Measurements from ENCODE around the gene STMP1.

STMP1 gene

GRCh38 chr7:135697276-135698049, 35.1 kb downstream of the STMP1 start:
- DNase-seq (ENCODE audit: low spot score): no peak

DNA sequence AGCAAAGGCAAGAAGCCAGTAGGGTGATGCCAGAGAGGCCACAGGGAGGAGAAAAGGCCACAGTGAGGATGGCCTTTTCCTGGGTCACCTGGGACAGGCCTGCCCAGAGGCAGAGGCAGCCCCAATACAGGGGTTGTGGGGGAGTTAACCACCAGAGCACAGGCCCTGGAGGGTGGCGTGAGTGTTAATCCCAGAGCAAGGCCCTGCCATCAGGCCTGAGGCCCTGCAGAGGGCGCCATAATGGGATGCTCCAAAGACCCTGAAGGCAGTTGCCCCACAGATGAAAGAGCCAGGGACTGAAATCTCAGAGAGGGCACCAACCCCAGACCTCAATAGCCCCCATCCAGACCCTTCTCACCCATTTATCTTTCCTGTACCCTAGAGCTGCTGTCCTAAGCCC, 41.8 kb downstream of the STMP1 start:
- no peak for DNase-seq (ENCODE audit: low spot score)

- no peak for DNase-seq (ENCODE audit: low spot score)
These were observed 42.4 kb downstream of the STMP1 start for GRCh38 chr7:135704698-135705097.

GRCh38 chr7:135706038-135706742, 43.9 kb downstream of the STMP1 start:
- DNase-seq (ENCODE audit: low spot score): no peak

- DNase-seq (ENCODE audit: low spot score): no peak
These were observed 44.7 kb downstream of the STMP1 start for GRCh38 chr7:135706858-135707569.

GRCh38 chr7:135707570-135707966, 45.3 kb downstream of the STMP1 start:
- no peak for DNase-seq (ENCODE audit: low spot score)

DNA sequence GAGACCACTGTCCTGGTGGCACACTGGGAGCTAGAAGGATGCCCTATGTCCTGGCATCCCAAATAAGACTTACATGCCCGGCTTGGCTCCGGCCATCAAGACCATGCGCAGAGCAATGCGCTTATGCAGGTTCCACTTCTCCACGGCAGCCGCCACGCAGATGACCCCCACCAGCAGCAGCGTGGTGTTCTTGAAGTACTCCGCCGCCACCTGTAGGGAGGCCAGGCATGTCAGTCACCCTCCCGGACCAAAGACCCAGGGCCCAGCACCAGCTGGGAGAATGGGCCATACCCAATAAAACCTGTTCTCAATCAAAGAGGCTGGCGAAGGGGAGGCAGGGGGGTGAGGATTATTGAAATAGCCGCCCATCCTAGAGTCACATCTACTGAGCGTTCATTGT, 45.7 kb downstream of the STMP1 start:
- DNase-seq (ENCODE audit: low spot score): no peak

DNA sequence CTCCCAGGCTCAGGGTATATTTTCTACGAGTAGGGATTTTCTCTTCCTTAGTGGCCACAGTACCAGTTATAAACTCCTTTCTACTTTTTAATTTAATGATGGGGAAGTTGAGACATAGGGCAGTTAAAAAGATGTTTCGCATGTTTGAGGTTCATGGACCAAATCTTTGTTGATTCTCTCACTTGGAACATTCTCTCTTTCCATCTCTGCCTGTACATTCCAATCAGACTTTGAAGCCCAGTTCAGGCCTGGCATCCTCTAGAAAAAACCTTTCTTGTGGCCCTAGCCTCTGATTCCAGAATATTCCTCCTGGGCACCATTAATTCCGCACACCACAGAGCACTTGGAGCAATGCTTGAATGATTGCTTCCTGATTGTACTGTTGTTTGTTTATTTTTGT, 47.2 kb downstream of the STMP1 start:
- no peak for DNase-seq (ENCODE audit: low spot score)

GRCh38 chr7:135710417-135711138, 48.3 kb downstream of the STMP1 start:
- DNase-seq (ENCODE audit: low spot score): no peak

GRCh38 chr7:135711139-135711469, 48.8 kb downstream of the STMP1 start:
- DNase-seq (ENCODE audit: low spot score): no peak

DNA sequence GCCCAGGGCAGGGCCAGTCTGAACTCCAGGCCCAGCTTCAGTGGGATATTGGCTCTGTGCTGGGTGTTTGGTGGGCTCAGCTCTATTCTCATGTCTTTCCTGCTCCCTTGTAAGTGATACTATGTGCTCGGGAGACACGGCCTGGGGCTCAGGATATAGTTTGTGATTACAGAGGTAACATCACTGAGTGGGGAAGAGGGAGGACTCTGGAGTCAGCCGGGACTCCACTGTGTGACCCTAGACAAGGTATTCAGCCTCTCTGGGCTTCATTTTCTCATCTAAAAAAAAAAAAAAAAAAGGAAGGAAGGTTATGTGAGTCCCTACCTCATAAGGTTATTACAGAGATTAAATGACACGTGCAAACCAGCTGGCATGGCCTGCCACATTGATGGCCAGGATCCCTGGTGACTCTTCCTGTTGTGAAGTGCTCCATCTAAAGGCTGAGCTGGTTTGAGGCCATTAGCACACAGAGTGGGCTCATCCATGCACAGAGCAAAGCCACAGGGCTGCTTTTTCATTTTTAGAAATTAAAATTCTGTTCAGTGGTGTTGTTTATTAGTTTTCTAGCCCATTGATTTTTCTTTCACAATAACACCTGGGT, 50.0 kb downstream of the STMP1 start:
- no peak for DNase-seq (ENCODE audit: low spot score)

DNA sequence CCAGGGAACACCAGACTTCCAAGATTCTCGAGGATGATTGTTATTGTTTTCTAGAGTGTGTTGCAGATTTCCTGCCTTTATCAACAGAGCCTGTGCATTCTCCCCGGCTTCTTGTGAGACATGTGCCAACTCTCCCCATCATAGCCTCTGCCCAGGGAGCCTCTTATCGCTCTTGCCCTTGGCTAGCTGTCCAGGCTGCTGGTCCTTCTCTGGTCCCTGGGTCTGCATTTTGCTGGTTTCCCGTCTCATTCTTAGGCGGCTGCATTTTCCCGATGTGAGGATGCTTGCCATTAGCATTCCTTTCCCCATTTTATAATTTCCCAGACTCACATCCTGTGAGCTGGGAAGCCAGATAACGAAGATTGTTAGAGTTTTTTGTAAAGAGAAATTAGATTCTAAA, 50.5 kb downstream of the STMP1 start:
- DNase-seq (ENCODE audit: low spot score): no peak

- DNase-seq (ENCODE audit: low spot score): no peak
These were observed 51.6 kb downstream of the STMP1 start for GRCh38 chr7:135713836-135714470.

- no peak for DNase-seq (ENCODE audit: low spot score)
These were observed 52.3 kb downstream of the STMP1 start for GRCh38 chr7:135714534-135715009.

DNA sequence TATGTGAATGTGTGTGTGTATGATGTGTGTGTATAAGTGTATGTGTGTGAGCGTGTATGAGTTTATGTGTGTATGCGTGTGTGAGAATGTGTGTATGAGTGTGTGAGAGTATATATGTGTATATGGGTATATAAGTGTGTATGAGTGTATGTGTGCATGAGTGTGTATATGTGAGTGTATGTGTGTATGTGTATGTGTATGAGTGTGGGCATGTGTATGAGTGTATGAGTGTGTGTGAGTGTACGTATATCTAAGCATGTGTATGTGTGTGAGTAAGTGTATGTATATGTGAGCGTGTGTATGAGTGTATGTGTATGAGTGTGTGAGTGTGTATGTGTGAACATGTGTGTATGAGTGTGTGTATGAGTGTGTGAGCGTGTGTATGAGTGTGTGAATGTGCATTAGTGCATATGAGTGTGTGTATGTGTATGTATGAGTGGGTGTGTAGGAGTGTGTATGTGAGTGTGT, 52.8 kb downstream of the STMP1 start:
- no peak for DNase-seq (ENCODE audit: low spot score)

- no peak for DNase-seq (ENCODE audit: low spot score)
These were observed 53.4 kb downstream of the STMP1 start for GRCh38 chr7:135715673-135716072.

DNA sequence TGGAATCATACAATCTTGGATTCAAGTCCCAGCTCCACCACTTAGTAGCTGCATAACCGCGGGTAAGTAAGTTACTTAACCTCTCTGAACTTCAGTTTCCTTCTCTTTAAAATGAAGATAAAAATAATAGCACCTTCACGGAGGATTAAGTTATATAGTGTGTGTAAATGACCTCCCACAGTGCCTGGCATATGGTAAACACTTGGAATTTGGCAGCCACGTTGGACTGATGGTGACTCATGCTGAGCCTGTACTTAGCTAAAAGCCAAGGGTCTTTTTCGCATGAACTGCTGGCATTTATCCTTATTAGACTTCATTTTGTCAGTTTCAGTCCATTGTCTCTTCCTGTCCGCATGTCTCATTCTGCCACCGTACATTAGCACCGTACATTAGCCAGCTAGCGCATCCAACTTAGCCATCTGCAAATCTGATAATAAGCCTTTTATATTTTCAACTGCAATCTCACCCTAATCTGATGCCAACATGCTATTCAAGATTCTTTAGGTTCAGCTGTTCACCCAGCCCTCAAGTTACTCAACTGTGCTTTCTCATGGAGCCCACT, 54.4 kb downstream of the STMP1 start:
- no peak for DNase-seq (ENCODE audit: low spot score)

DNA sequence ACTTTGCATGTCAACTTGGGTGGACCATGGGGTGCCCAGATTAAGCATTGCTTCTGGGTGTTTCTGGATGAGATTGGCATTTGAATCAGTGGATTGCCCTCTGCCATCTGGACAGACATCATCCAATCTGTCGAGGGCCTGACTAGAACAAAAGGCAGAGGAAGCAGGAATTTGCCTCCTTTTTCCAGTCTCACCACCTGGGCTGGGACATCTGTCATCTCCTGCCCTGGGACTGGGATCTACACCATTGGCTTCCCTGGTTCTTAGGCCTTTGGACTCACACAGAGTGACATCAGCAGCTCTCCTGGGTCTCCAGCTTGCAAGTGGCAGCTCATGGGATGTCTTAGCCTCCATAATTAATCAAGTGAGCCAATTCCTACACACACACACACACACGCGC, 55.4 kb downstream of the STMP1 start:
- DNase-seq (ENCODE audit: low spot score): no peak

DNA sequence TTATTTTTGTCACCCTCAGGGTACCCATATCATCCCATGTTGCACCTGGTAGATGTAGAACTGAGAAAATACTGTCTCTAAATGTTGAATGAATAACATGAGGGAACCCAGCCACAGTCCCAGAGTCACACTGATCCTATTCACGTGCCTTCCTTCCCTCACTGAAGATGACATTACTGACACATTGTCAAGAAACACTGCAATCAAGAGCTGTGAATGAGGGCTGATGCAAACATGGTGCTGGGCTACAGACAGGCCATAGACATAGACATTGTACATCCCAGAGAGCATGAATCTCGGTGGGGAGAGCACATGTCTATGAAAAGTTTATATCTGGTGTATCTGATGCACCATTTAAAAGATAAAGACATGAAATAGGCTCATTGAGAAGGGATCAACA, 55.9 kb downstream of the STMP1 start:
- no peak for DNase-seq (ENCODE audit: low spot score)

DNA sequence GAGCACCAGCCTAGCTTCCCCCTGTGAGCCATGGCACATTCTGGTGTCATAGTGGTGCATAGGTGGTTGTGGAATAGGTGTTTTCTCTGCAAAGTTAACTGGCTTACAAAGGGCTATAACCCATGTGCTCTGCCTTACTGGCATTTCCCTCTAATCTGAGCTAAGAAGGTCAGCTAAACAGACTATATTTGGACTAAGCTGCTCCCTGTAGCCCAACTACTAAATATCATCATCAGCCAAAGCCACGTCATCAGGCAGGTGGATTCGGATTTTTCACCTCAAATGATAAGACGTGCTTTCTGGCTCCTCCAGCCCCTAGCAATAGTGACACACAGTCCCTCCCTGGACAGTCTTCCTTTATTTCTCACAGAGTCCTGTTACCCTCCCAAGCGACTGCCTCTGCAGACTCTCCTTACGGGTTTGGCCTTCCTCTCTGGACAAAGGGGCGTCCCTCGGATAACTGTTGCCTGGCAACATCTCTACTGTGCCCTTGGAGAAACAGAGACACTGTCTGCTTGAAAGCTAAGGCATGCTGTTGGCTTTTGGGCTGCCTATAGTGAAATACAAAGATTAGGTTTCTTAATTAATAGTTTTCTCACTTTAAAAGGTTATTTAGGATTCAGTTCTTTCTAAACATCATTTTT, 56.6 kb downstream of the STMP1 start:
- no peak for DNase-seq (ENCODE audit: low spot score)

GRCh38 chr7:135719688-135720087, 57.4 kb downstream of the STMP1 start:
- no peak for DNase-seq (ENCODE audit: low spot score)
